HG03439 (cell line): Measurements from ENCODE around the gene GRID1.

Experiments
- ATAC-seq: cut with Tn5 transposase; IDR thresholded peaks from one replicate; pipeline ENCODE4 v1.9.1; 2021; ENCODE audit warnings: mild to moderate bottlenecking, moderate library complexity; ENCODE audit not compliant: unreplicated experiment

Gene GRID1

DNA sequence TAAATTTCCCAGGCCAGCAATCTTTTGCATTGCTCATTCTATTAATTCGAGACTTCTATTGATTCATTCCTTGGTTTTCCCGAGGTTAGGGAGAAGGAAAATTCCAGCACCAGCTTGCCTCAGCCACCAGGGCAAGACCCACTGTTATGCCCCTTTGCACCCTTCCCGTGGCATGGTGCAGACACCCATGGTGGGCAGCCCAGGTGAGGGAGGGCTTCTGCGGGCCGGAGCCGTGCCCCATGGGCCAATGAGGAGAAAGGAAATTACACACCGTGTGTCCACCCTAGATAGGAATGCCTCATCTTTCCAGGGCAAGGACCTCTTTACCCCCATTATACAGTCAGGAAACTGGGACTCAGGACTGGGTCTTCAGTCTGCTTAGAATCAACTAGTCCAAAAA lies 4.5 kb upstream of the GRID1 start:
- no peak for ATAC-seq

DNA sequence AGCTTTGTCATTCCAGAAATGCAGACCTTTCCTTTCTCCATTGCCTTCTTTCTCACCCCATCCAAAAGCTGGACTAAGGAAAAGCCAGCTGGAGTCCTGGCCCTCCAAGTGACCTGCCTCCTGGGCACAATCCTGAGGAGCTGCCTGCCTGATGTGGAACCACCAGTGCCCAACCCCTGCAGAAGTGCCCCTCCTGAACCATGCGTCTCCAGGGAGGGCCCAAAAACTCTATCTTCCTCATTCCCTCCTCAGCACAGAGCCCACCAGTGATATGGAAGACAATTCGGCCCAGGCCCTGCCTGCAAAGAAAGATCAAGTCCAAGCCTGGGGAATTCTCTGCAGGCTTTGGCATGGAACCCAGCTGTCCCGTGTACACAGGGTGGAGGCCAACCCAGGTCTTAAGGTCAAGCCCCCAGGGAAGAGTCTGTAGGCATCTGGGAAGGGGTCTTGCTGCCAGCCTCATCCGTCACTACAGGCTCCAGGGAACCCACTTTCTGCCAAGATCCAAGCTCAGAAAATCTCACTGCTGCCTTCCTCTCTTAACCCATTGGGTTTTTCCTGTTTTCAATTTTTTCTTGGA lies 3.5 kb upstream of the GRID1 start:
- no peak for ATAC-seq

DNA sequence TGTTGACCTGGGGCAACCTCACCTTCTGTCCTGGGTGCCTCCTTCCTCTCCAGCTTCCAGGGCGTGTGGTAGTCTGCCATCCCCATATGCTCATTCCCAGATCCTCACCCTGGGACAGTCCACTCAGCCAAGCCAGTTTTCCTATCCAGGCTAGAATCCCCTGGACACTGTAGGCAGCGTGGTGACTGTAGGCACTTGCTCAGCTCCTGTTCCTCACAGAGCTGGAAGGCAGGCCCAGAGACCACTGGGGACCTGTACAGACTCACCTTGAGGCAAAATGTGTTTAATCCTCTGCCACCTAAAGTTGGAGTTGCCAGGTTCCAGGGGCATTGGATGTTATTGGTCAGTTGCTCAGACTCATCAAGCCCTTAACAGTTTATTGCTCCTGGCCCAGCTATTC lies 2.4 kb upstream of the GRID1 start:
- ATAC-seq, result no peak

DNA sequence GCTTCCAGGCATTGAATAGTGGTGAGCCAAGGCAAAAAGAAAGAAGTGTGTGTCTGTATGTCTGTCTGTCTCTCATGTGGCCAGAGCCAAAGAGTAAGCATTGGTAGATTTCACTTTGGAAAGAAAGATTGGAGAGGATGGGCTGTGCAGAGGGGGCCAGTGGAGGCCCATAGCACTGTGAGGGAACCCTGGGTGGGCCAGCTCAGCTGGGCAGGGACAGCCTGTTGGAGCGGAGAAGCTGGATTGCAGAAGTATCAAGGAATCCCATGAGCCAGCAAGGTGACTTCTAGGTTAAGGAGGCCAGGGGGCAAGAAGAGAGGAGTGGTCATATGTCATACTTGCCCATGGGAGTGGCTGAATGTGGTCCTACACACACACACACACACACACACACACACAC lies 1.5 kb upstream of the GRID1 start:
- no peak for ATAC-seq

DNA sequence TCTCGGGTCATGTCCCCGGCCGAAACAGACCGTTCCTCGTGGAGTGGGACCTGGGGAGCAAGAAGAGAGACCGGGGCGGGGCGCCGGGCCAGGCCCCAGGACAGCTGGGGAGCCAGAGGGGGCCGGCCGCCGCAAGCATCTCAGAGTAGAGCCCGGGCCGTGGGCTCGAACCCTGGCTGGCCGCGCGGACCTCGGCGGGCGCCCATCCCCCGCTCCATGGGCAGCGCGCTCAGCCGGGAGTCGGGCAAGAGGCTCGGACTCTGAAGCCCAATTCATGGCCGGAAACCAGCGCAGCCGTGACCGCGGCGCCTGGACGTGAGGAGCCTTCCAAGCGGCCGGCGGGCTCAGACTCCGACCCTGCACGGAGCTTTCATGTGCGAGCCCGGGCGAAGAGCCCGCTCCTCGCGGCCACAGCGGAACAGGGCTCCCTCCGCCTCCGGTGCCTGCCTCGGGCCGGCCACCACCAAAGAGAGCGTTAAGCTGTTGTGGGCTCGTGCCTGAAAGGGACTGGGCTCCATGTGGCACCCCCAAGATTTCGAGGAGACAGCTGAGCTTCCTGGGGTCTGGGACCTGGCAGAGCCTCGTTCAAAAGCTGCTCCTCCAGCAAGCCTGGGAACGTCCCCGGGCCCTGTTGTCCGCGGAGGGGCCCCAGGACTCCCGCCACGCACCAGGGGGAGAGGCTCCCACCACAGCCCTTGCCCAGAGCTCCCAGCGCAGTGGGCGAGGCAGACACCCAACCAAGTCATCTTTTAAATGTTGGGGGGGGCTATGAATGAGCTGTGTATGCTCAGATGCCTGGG lies 757 bp upstream of the GRID1 start:
- no peak for ATAC-seq

DNA sequence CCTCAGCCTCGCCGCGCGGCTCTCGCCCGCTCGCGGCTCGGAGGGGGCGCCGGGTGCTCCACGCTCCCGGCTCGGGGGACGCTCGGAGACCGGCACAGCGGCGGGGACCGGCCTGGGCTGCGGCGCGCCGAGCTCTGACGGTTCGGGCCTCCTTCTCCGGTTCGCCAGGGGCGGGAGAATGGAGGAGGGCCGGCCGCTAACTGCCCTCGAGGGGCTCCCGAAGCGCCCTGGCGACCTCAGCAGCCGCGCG lies 232 bp upstream of the GRID1 start:
- ATAC-seq, result no peak

DNA sequence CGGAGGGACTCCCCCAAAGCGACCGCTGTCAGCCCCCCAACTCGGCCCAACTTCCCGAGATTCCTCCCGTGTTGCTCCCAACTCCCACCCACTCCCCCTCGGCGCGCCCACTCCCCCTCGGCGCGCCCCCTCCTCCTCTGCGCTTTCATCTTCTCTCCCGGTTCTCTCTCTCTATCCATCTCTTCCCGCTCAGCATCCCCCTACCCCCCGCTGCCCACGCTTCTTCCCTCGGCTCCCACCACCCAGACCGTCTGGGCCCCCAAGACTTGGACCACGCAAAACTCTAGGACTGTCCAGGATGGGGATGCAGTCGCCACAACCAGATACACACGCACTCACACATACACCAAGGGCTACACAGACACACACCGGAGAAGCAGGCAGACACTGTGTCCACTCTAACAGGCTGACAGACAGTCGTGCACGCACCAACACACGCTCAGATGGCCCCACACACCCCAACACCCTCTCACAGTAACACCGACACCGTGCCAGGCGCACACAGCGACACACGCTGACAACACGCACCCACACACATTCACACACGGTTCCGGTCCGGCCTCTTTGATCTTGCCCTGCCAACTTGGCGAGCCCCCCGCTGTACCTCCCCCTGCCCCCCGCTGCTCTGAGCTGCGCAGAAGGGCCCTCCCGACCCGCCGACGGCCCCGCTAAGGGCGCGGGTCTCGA lies 1.1 kb downstream of the GRID1 start:
- ATAC-seq, result no peak

DNA sequence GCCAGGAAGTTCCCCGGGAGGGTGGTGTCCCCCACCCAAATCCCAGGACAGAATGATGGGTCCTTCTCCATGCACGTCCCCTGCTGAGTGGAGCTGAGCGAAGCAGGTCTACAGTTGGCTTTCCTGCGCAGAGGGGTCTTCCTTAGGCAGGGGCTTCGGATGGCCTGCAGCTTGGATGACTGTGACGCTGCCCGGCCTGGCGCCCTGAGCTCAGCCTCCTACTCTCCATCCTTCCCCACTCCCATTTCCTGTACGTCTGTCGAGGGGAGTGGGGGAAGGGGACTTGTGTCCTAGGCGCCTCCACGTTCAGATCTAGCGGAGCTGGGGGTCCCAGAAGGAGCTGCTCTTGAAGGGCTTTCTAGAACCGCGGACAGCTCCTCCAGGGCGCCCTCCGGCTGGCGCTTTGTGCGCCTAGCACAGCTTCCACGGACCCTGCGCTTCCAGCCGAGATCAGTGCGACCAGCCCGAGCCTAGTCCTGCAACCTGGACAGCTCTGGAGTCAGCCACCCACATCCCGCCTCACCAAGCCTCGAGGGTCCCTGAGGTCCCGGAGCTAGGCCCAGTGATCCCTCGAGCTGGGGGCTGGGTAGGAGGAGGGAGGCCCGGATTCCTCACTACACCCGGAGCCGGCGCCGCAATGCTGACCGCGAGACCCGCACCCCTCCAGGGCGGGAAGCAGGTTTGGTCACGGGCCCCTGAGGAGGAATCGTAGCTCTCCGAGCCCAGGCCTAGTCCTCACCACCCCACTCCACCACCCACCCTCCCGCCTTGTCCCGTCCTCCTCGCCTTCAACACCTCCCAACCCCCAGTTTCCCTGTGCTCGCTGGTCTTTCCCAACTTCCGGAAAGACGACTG lies 1.9 kb downstream of the GRID1 start:
- no peak for ATAC-seq

DNA sequence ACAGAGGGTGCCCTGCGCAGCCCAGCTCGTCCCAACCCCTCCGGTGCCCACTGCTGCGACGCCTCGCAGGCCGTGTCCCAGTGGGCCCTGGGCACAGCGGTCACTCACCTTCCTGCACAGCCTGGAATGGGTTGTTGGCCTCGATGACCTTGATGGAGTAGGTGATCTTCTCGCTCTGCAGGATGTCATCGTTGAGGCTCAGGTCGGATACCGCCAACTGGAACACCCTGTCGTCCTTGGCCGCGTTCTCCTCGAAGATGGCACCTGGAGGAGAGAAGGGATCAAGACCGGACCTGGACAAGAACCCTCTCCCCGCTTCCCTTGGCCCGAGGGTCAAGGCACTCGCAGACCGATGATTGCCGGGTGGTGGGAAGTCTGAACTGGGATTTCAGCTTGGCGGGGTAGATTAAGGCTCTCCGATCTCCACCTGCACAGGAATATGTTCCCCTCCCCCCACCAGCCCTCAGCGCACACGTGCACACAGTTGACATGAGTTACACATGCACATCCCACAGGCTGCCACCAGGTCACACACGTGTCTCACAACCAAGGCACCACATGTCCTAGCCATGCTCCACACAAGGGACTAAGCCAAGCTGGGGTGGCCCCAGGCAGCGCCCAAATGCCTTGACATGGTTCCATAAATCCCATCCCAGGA lies 2.6 kb downstream of the GRID1 start:
- no peak for ATAC-seq

DNA sequence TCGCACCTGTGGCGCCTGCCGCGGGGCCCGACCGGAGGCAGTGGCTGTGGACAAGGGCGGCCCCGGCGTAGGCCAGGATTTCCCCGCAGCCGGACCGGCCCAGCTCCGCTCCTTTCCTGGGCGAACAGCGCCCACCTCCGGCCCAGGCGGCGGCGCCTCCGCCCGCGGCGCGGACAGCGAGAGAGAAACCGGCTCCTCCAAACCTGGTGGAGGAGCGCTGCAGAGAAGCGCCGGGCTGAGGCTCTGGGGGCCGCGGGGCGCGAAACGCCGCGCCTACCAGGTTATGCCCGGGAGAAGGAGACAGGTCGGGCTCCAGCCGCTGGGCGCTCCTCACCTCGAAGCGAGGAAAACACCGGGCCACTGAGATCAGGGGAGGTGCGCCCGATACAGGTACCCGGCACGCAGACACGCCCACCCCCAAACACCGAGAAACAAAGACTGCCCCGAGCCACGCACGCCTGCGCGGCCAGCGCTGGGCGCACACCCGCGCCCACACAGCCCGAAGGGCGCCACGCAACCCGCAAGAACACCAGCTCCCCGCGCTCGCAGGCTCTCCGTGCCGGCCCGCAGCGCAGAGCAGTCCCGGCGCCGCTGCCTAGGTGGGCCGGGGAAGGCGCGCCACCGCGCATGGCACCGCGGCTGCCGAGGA lies 3.3 kb downstream of the GRID1 start:
- no peak for ATAC-seq

DNA sequence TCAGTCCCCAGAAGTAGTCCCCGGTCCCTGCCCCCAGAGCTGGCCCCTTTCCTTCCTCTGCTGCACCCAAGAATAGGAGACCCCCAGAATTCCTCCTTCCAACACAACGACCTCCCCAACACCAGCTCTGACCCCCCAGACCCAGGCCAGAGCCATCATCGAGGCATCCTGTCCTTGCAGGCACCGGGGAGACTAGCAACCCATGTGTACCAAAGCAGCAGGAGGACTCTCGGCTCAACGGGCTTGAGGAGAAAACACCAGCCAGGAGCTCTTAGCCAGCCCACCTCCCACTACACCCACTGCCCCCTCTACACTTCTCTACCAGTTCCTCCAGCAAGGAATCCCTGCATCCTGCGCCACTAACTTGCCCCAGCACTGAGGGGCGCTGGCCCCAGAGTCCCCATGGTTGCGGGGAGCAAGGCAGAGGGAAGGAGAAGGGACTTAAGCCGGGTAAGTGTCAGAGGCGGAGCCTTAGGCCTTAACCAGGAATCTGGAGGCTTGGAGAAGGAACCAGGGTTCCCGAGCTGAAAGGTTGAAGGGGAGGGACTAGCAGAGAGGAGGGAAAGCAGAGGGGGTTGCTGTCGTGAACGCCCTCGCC lies 3.9 kb downstream of the GRID1 start:
- ATAC-seq, result no peak

DNA sequence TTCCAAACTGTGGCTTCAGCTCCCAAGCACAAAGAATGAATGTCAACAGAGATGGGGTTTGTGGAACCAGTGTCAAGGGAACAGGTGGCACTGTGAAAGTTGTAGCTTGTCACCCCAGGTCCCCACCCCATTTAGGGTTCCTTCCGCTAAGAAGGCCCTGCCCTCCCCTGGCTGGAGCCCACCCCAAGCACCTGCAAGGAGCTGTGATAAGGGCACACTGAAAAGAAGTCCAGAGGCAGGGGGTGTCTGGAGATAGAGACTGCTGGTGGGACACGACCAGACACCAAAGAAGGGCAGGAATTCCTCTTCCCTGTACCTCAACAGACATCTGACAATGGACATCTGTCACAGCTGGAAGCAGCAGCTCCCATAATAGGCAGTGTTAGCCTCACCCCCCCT lies 4.5 kb downstream of the GRID1 start:
- ATAC-seq, result no peak

DNA sequence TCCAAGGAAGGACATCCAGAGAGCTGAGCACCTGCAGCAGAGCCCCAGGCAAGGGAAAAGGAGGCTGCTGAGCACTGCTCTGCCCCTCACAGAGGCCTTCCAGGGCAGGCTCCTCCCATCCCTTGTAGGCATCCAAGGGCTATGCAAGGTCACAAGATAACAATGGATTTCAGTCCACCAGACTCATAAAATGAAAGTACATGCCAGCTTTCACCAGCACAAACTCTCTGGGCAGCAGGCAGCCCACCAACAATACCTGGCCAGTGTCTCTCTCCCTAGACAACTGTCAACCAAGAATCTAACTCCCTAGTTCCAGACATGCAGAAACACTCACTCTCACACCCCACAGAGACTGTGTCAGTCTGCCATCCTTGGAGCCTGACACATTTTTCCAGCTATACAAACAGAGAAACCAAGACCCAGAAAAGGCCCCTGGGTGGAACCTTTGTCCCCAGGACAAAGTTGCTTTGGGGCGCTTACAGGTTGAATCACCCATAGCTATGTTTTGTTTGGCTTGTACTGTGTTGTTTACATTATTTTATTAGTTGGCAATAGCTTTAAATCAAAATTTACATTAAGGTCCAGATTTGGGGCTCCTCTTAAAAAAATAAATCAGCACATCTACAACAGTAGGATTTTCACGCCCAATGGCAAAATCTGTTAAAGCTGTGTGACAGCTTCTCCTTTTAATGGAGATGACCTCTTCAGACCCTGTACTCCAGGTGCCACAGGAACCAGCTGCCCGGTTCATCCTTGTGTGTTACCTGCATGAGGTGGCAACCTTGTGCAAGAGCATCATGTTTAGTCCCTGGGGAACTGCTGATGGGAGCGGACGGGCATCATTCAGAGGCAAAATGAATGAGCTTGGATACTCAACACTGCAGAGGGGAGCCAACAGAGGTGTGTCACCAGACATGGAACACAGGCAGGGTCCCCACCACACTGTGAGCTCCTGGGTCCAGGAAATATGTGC lies 5.2 kb downstream of the GRID1 start:
- ATAC-seq, result no peak

DNA sequence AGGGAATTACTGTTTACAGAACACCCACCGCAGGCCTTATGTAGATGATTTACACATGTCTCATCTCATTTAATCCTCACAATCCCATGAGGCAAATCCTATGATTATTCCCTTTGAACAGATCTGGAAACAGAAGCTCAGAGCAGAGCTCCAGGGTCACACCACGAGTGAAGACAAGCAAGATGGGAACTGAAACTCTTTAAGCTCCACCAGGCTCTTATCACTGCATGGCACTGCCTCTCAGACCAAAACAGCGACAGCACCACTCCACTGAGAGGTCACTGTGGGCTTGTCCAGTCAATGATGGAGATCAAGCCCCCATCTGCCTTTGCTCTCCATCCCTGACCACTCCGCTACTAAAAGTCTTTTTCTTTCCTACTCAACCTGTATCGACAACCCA lies 5.9 kb downstream of the GRID1 start:
- ATAC-seq, result no peak

DNA sequence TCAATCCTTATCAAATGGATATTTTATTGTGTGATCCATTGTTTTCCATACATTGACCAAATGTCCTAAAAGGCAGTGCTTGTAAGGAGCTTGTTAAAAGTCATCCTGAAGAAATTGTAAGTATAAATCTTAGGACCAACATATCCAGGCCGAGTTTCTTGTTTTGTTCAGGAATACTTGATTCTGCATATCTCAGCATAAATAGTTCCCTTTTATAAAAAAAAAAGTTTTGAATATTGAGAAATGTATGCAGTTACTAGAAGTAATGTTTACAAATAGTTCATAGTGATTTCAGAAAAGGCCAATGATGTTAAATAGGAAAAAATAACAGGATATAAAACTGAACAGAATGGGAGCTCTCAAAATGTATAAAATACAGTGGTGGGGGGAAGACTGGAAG lies 6.6 kb downstream of the GRID1 start:
- no peak for ATAC-seq

DNA sequence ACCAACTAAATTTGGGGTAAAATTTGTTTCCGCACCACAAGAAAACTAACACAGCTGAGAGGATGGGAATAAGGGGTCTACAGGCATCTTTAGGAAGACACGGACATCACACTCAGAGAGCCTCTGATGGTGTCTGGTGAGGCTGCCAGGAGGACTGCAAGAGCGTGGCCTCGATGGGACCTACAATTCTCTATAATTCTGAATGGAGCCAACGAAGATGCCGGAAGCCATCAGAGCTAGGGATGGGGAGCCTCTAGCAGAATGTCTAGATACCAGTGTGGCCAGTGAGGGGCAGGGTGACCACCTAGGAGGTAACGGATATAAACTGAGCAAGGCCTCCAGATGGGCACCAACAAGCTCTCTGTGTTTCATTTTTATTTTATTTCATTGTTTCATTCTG lies 7.5 kb downstream of the GRID1 start:
- ATAC-seq, result no peak

DNA sequence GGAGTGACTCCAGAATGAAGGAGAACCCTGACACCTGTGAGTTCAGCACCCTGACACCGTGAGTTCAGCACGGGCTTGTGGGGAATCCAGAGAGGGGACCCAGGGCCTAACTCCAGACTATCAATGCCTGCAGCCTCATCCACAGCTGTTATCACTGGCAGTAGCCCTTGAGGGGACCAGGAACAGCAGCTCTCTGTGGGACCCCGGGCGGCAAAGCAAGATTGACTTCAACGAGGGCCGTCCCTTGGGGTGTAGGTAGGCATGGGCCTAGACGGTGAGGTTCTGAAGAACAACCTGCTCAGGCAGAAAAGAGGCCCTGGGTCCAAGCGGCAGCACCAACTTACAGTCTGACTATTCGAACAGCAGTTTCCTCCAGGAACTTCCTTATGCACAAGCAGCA lies 8.9 kb downstream of the GRID1 start:
- ATAC-seq, result no peak

DNA sequence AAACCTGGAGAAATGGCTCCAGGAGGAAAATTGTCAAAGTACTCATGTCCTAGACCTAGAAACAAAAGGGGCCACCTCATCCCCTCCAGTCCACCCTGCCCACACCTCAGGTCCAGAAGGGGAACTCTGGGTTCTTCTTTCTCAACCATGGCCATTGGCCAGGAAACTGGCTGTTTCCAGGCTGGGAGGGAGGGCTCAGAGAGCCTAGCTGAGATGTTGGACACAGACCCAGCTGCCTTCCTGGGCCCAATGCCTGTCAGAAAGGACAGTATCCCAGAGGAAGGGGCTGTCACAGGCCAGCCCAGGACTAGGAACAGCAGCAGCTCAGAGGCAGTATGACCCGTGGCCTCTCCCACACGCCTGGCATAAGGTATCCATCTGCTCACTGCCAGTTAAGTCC lies 9.6 kb downstream of the GRID1 start:
- ATAC-seq, result no peak

DNA sequence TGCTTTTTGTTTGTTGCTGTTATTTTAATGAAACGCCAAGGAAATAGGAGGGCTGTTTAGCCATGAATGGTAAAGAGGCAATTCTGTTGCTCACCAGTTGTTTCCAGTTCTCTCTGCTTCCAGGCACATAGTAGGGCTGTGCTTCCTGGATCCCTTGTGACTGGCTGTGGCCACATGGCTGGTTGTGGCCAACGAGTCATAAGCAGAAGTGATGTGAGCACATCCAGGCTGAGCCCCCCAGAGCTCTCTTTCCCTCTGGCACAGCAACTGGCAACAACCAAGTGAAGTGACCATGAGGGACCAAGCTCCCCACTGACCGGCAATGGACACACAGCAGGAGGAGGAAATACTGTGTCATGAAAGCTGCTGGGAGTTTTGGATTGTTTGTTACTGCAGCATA lies 10.3 kb downstream of the GRID1 start:
- ATAC-seq, result no peak
